T-helper 1 cell treated with Interleukin-12 subunit alpha and Interleukin-12 subunit beta and Interleukin-4 antibody, amounts not matched to agents 30 μg/mL and 1 μg/mL, for 36 hours (primary cell): ENCODE results near the gene ATP6V0E2.

ENCODE experiments used
- H3K27ac Mint-ChIP-seq: one replicate; pipeline ENCODE4 v1.8.0; 2021; ENCODE audit warnings: mild to moderate bottlenecking, mixed read lengths
- H3K27me3 Mint-ChIP-seq: one replicate; pipeline ENCODE4 v1.8.0; 2021; ENCODE audit warnings: low read depth, mixed read lengths
- H3K36me3 Mint-ChIP-seq: one replicate; pipeline ENCODE4 v1.8.0; 2021; ENCODE audit warnings: low read depth, mixed read lengths
- H3K4me1 Mint-ChIP-seq: one replicate; pipeline ENCODE4 v1.8.0; 2021; ENCODE audit warnings: low read depth, mixed read lengths
- H3K4me3 Mint-ChIP-seq: one replicate; pipeline ENCODE4 v1.8.0; 2021; ENCODE audit warnings: mild to moderate bottlenecking, moderate library complexity, mixed read lengths
- H3K9me3 Mint-ChIP-seq: one replicate; pipeline ENCODE4 v1.8.0; 2021; ENCODE audit warnings: mixed read lengths

The ATP6V0E2 gene

GRCh38 chr7:149865437-149865836 lies 8.3 kb upstream of the ATP6V0E2 start:
- H3K27ac Mint-ChIP-seq: peak overlapping the region; percentile 91
- peak overlapping the region; percentile 61 for H3K4me3 Mint-ChIP-seq
- H3K4me1 Mint-ChIP-seq: peaks cover 65% of the 10 kb centered on the region
- H3K9me3 Mint-ChIP-seq: no peaks in the 10 kb centered on the region
- H3K36me3 Mint-ChIP-seq: peaks cover 28% of the 10 kb centered on the region
- H3K27me3 Mint-ChIP-seq: no peaks in the 10 kb centered on the region

- Mint-ChIP-seq H3K4me1 (peaks cover 74% of the 10 kb centered on the region), H3K27ac (peak overlapping the region; percentile 89)
Measured at GRCh38 chr7:149866139-149866778, 7.5 kb upstream of the ATP6V0E2 start.

GRCh38 chr7:149866779-149867447 lies 6.9 kb upstream of the ATP6V0E2 start:
- Mint-ChIP-seq H3K27ac (peak overlapping the region; percentile 89), H3K4me1 (peaks cover 79% of the 10 kb centered on the region), H3K4me3 (no peak overlapping the region), H3K9me3 (no peaks in the 10 kb centered on the region), H3K36me3 (peaks cover 23% of the 10 kb centered on the region), H3K27me3 (no peaks in the 10 kb centered on the region)

More at GRCh38 chr7:149866139-149866778, 7.5 kb upstream of the ATP6V0E2 start:
- Mint-ChIP-seq H3K4me3 (peak overlapping the region; percentile 46), H3K9me3 (no peaks in the 10 kb centered on the region), H3K36me3 (peaks cover 27% of the 10 kb centered on the region), H3K27me3 (no peaks in the 10 kb centered on the region)

- Mint-ChIP-seq H3K9me3 (no peaks in the 10 kb centered on the region), H3K36me3 (peaks cover 15% of the 10 kb centered on the region), H3K27me3 (no peaks in the 10 kb centered on the region), H3K4me3 (no peak overlapping the region), H3K4me1 (peaks cover 84% of the 10 kb centered on the region), H3K27ac (peak overlapping the region; percentile 89)
Measured at GRCh38 chr7:149867762-149868622, 5.8 kb upstream of the ATP6V0E2 start.

GRCh38 chr7:149868623-149869290 lies 5.0 kb upstream of the ATP6V0E2 start:
- no peaks in the 10 kb centered on the region for H3K27me3 Mint-ChIP-seq
- H3K9me3 Mint-ChIP-seq: no peaks in the 10 kb centered on the region
- H3K27ac Mint-ChIP-seq: peak overlapping the region; percentile 62
- H3K4me3 Mint-ChIP-seq: no peak overlapping the region
- peaks cover 80% of the 10 kb centered on the region for H3K4me1 Mint-ChIP-seq
- H3K36me3 Mint-ChIP-seq: peaks cover 15% of the 10 kb centered on the region

- Mint-ChIP-seq H3K4me1 (peaks cover 77% of the 10 kb centered on the region), H3K36me3 (peaks cover 14% of the 10 kb centered on the region), H3K4me3 (peak overlapping the region; percentile 68)
Measured at GRCh38 chr7:149869291-149869650, 4.5 kb upstream of the ATP6V0E2 start.

GRCh38 chr7:149869867-149870266 lies 3.9 kb upstream of the ATP6V0E2 start:
- Mint-ChIP-seq H3K36me3 (peaks cover 12% of the 10 kb centered on the region), H3K9me3 (no peaks in the 10 kb centered on the region), H3K27me3 (no peaks in the 10 kb centered on the region), H3K4me3 (peak overlapping the region; percentile 68), H3K27ac (peak overlapping the region; percentile 93), H3K4me1 (peaks cover 79% of the 10 kb centered on the region)

More at GRCh38 chr7:149869291-149869650, 4.5 kb upstream of the ATP6V0E2 start:
- H3K9me3 Mint-ChIP-seq: no peaks in the 10 kb centered on the region
- H3K27me3 Mint-ChIP-seq: no peaks in the 10 kb centered on the region
- peak overlapping the region; percentile 93 for H3K27ac Mint-ChIP-seq

GRCh38 chr7:149870274-149870673 lies 3.5 kb upstream of the ATP6V0E2 start:
- Mint-ChIP-seq H3K4me1 (peaks cover 79% of the 10 kb centered on the region), H3K9me3 (no peaks in the 10 kb centered on the region), H3K27ac (peak overlapping the region; percentile 93), H3K4me3 (peak overlapping the region; percentile 68), H3K36me3 (peaks cover 9% of the 10 kb centered on the region), H3K27me3 (no peaks in the 10 kb centered on the region)

GRCh38 chr7:149870701-149871483 lies 2.9 kb upstream of the ATP6V0E2 start:
- no peak overlapping the region for H3K4me3 Mint-ChIP-seq
- H3K27ac Mint-ChIP-seq: peak overlapping the region; percentile 86
- peaks cover 80% of the 10 kb centered on the region for H3K4me1 Mint-ChIP-seq
- H3K27me3 Mint-ChIP-seq: no peaks in the 10 kb centered on the region
- peaks cover 10% of the 10 kb centered on the region for H3K36me3 Mint-ChIP-seq
- no peaks in the 10 kb centered on the region for H3K9me3 Mint-ChIP-seq

- Mint-ChIP-seq H3K27me3 (no peaks in the 10 kb centered on the region), H3K4me1 (peaks cover 76% of the 10 kb centered on the region)
Measured at GRCh38 chr7:149871576-149871975, 2.2 kb upstream of the ATP6V0E2 start.

GRCh38 chr7:149872419-149873073 lies 1.2 kb upstream of the ATP6V0E2 start:
- H3K27me3 Mint-ChIP-seq: no peaks in the 10 kb centered on the region
- H3K4me1 Mint-ChIP-seq: peaks cover 67% of the 10 kb centered on the region
- peak overlapping the region; percentile 86 for H3K4me3 Mint-ChIP-seq
- peaks cover 13% of the 10 kb centered on the region for H3K36me3 Mint-ChIP-seq
- peak overlapping the region; percentile 86 for H3K27ac Mint-ChIP-seq
- no peaks in the 10 kb centered on the region for H3K9me3 Mint-ChIP-seq

More at GRCh38 chr7:149871576-149871975, 2.2 kb upstream of the ATP6V0E2 start:
- no peaks in the 10 kb centered on the region for H3K9me3 Mint-ChIP-seq
- H3K27ac Mint-ChIP-seq: peak overlapping the region; percentile 86
- peaks cover 12% of the 10 kb centered on the region for H3K36me3 Mint-ChIP-seq
- peak overlapping the region; percentile 3 for H3K4me3 Mint-ChIP-seq

- Mint-ChIP-seq H3K36me3 (peaks cover 13% of the 10 kb centered on the region), H3K4me1 (peaks cover 61% of the 10 kb centered on the region), H3K4me3 (peak overlapping the region; percentile 84), H3K9me3 (no peaks in the 10 kb centered on the region), H3K27ac (peak overlapping the region; percentile 84), H3K27me3 (no peaks in the 10 kb centered on the region)
Measured at GRCh38 chr7:149873970-149874643, 338 bp downstream of the ATP6V0E2 start.

- Mint-ChIP-seq H3K9me3 (no peaks in the 10 kb centered on the region), H3K4me1 (peaks cover 58% of the 10 kb centered on the region), H3K27ac (peak overlapping the region; percentile 8), H3K27me3 (no peaks in the 10 kb centered on the region), H3K36me3 (peaks cover 12% of the 10 kb centered on the region), H3K4me3 (peak overlapping the region; percentile 84)
Measured at GRCh38 chr7:149874644-149875028, 867 bp downstream of the ATP6V0E2 start.
